Measurements from ENCODE around the gene GEMIN4.

The GEMIN4 gene

DNA sequence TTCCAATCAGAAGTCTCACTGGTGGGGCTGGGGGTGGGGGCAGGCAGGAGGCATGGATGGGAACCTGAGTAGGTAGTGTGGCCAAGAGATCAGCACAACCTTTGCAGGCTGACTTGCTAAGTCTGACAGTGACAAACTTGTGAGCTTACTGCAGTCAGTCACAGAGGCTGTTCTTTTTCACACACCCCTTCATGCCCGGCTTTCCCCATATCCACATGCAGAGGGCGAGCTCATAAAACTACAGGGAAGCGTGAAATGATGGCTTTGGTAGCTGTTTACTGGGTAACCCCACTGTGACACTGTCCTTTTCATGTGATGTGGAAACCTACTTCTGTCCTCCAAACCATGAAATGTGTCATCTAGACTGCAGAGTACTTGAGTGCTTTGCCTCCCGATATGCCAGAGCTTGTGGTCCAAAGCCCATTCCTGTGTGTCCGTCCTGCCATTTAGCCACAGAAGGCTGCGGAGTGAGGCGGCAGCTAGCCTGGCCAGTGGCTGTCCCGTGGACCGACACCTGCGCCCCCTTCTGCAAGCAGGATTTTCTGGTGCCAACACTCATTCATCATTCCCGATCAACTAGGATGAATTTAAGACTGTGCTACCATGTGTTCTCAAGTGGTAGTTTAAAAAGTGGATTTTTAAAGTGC lies 9.8 kb downstream of the GEMIN4 start:
- no peak for DNase-seq (ENCODE audit: low spot score)

DNA sequence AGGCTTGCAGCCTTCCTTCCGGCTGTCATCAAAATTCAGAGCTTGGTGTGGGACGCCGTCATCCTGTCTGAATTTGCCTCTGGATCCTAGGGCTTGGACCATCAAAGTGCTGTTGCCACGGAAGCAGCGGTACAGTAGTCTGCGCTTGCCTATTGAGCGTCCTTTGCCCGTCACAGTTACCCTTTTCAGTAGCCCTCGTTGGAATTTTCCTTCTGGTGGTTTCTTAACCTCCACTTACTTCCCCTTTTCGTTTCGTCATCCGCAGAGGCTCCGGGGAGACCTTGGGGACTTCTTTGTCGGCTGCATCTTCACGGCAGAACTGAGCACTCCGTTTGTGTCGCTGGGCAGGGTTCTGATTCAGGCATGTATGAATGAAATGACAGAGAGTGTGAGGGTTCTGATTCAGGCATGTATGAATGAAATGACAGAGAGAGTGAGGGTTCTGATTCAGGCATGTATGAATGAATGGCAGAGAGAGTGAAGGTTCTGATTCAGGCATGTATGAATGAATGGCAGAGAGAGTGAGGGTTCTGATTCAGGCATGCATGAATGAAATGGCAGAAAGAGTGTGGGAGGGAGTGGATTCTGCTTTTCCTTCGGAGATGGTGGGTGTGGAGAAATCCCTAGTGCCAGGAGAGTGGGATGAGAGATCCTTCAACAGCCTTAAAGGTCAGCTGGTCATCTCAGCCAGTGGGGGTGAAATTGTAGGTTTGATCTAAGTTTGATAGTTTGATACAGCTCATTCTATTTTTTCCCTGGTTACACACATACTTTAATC lies 11.6 kb downstream of the GEMIN4 start:
- DNase-seq (ENCODE audit: low spot score), result no peak

- no peak for DNase-seq (ENCODE audit: low spot score)
These were observed 14.4 kb downstream of the GEMIN4 start for GRCh38 chr17:737561-738113.

DNA sequence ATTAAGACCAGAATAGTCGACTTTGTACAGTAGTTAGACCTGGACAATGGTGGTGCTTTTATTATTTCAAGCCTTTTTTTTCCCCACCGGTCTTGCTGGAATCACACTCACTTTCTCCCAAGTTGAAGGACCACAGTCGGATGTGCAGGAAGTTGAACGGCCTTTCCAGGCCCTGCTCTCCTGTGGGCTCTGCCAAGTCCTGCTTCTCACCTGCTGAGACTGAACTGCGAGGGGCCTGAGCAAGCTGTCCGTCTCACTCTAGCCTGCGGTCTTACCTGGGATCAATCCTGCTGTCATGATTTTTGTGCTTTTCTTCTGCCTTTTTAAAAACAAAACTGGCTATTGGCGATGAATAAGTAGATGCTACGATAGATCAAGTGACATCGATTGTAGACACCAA lies 18.3 kb downstream of the GEMIN4 start:
- DNase-seq (ENCODE audit: low spot score), result no peak

GRCh38 chr17:732902-733720 lies 19.0 kb downstream of the GEMIN4 start:
- no peak for DNase-seq (ENCODE audit: low spot score)

GRCh38 chr17:732067-732901 lies 19.8 kb downstream of the GEMIN4 start, which contains the start of gene TLCD3A:
TSS of gene TLCD3A (plus strand) at chr17:732596. CDS start at chr17:732648, 52 bp downstream.
- DNase-seq (ENCODE audit: low spot score), result peak; percentile 57

GRCh38 chr17:731644-732066 lies 20.4 kb downstream of the GEMIN4 start:
- DNase-seq (ENCODE audit: low spot score), result no peak

DNA sequence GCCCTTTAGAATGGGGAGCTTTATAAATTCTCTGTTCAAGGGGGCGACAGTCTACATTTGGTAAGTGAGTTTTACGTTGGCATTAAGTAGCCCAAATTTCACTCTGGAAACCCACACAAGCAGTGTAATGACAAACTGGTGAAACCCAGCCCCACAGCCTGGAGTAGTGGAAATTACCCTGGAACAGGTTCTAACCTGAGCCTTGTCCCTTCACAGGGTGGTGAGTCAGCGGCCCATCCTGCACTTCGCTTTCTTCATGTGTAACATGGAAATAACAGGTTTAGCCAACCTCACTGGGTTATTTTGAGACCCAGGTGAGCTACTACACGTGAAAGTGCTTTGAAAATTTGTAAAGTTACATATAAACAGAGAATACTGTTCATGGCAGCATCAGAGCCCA lies 23.2 kb downstream of the GEMIN4 start:
- no peak for DNase-seq (ENCODE audit: low spot score)

DNA sequence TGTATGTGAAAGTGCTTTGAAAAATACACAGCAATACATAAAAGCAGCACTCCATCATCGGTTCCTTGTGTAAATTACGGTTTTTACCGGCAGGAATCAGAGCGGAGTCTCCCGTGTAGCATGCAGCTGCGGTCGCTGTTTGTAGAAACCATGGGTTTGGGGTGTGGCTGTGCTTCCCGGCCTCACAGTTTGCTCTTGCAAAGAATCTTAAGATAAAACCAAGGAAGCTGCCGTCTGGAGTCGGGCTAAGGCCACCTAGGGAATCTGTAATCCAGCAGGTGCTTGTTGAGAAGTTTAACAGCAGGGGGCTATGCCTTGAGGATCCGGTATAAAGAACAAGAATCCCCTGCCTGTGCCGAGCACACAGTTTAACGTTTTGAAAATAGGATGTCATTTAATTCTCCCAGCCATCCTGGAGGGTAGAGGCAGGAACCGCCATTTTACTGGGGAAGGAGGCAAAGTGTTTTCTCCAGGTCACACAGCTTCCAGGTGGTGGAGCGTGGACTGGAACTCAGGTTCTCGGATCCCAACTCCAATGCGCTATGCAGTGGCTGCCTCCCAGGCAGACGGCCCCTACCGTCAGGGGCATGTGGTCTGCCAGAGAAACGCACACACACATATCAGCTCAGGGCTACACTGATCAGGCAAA lies 25.7 kb downstream of the GEMIN4 start:
- DNase-seq (ENCODE audit: low spot score), result no peak

DNA sequence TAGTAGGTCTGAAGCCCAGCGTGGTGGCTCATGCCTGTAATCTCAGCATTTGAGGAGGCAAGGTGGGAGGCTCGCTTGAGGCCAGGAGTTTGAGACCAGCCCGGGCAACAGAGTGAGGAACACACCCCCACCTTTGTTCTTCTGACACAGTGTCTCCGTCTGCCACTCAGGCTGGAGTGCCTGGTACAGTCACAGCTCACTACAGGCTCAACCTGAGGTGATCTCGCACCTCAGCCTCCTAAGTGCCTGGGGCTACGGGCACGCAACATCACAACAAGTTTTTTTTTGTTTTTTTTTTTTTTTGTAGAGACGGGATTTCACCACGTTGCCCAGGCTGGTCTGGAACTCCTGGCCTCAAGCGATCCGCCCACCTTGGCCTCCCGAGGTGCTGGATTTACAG lies 26.3 kb downstream of the GEMIN4 start:
- DNase-seq (ENCODE audit: low spot score), result no peak

GRCh38 chr17:725084-725483 lies 27.0 kb downstream of the GEMIN4 start:
- no peak for DNase-seq (ENCODE audit: low spot score)

DNA sequence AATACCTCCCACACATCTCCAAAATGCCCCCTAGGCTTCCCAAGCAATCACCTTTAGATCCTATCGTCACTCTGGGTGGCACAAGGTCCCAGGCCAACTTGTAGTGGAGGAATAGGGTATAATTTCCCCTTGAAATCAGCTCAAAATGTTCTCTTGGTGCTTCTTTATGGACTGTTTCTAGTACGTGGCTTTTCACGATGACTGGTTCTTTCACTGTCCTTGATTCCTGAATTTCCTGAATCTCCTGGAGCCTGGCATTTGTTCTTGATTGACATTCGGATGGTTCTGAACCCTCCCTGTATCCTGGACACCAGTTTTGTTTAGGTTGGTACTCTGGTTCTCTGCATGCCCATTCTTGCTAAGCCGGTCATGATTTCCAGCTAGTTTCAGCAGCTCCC lies 30.5 kb downstream of the GEMIN4 start:
- no peak for DNase-seq (ENCODE audit: low spot score)

- no peak for DNase-seq (ENCODE audit: low spot score)
These were observed 31.1 kb downstream of the GEMIN4 start for GRCh38 chr17:720706-721539.

- DNase-seq (ENCODE audit: low spot score), result no peak
These were observed 34.0 kb downstream of the GEMIN4 start for GRCh38 chr17:718075-718474.

- DNase-seq (ENCODE audit: low spot score), result no peak
These were observed 43.9 kb downstream of the GEMIN4 start for GRCh38 chr17:708132-708531.

DNA sequence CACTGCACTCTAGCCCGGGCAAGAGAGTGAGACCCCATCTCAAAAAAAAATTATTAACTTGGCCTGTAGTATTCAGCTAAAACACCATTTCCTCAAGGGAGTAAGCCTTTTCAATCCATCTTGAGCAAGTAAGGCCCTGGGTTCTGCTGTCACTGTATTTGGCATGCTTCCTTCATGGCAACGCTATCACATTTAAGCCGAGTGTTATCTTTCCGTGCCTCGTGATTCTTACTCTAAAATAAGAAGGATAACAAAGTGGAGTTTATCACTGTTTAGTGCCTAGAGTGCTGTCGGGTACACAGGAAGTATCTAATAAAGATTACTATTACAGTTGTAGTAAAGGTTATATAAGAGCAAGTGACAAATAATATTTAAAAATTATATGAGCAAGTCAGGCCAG lies 46.2 kb downstream of the GEMIN4 start:
- DNase-seq (ENCODE audit: low spot score), result peak; percentile 34

DNA sequence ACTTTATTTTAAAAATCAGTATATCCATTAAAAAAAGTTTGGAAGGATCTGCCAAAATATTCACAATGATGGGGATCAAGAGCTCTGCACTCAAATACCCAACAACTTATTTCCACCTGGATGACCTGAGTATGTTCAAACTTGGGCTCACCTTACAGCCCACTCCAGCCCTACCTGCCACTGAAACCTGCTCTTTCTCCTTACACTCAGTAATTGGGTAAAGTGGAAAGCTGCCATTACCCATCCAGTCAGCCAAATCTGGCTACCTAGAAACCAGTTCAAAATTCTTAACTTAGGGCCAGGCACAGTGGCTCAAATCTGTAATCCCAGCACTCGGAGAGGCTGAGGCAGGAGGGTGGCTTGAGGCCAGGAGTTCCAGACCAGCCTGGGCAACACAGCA lies 47.1 kb downstream of the GEMIN4 start:
- DNase-seq (ENCODE audit: low spot score), result no peak

GRCh38 chr17:704111-704864 lies 47.8 kb downstream of the GEMIN4 start:
- no peak for DNase-seq (ENCODE audit: low spot score)
